PFSK-1 (cell line): ENCODE measurements around the gene NXPH1.

Experiments
- POLR2AphosphoS5 ChIP-seq: IDR thresholded peaks from 2 replicates; pipeline ENCODE4 v1.6.1; 2012; ENCODE audit warnings: low read depth, mild to moderate bottlenecking, control low read depth, low read length, moderate library complexity
- REST ChIP-seq, 2 experiments: IDR thresholded peaks; 2 replicates each; pipeline versions ENCODE4 v1.6.1 to v1.8.0; 2011 to 2012; ENCODE audit warnings: low read depth in 2 of 2, low read length in 2 of 2, control low read depth in 1 of 2, inconsistent platforms in 1 of 2, mild to moderate bottlenecking in 1 of 2, moderate library complexity in 1 of 2; ENCODE audit not compliant: insufficient read depth in 1 of 2
- SIN3A ChIP-seq: IDR thresholded peaks from 2 replicates; pipeline ENCODE4 v1.6.1; 2012; ENCODE audit warnings: mild to moderate bottlenecking, low read length, moderate library complexity, borderline replicate concordance; ENCODE audit not compliant: insufficient read depth

DNA sequence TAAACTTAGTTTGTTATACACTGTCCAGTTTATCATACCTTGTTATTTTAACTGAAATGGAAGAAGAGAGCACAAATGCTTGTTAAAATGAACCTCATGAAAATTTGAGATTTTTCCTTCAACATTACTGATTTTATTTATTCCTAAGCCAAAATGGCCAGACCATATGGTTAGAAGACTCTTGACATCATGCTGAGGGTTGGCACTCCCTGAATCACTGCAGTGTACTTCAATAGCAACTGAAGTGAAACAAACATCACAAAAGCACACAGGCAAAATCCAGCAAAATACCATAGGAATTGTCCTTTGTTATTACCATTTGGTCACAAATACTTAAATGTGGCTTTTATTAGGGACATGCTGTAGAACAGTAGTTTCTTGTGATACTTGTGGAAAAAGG, 347.8 kb downstream of the NXPH1 start:
- TF ChIP-seq POLR2AphosphoS5, result no peak
- TF ChIP-seq REST (IDR thresholded peaks at IDR 0.05; ENCODE audit: insufficient read depth in 1 of 2, low read depth in 2 of 2, low read length in 2 of 2), result no peak
- no peak for TF ChIP-seq SIN3A
